CD14-positive monocyte (primary cell): ENCODE results near the gene S100A14. TPM values are rescaled to one million over a fixed set of nuclear protein-coding genes. Genes with fewer than 3 reads are reported as not detected.

Source experiments
- DNase-seq, 3 donors: peaks; one replicate each; pipeline ENCODE4 v3.0.0-alpha.2; 2011 to 2022
- H2AFZ ChIP-seq: 2 replicates; pipeline ENCODE4 v1.6.0; 2012; ENCODE audit warnings: mild to moderate bottlenecking, low read depth, low read length, inconsistent platforms; ENCODE audit not compliant: insufficient read depth, poor library complexity, severe bottlenecking
- H3K27ac ChIP-seq, 2 donors: 1 replicate in 1 of 2; 2 replicates in 1 of 2; pipeline ENCODE4 v1.5.1; 2012 to 2013; ENCODE audit warnings: low read length in 2 of 2, control low read depth in 1 of 2, inconsistent platforms in 1 of 2, low read depth in 1 of 2, mild to moderate bottlenecking in 1 of 2
- H3K27me3 ChIP-seq, 2 donors: one replicate each; pipeline versions ENCODE4 v1.6.0 to v1.6.1; 2011 to 2013; ENCODE audit warnings: low read length in 2 of 2; ENCODE audit not compliant: control insufficient read depth in 2 of 2, insufficient read depth in 2 of 2
- H3K36me3 ChIP-seq, 2 donors: replicated peaks in 1 of 2; 1 replicate in 1 of 2; 2 replicates in 1 of 2; pipeline versions ENCODE4 v1.5.1 to v1.6.1; 2012 to 2013; ENCODE audit warnings: low read length in 2 of 2, control low read depth in 1 of 2, inconsistent platforms in 1 of 2, mild to moderate bottlenecking in 1 of 2; ENCODE audit not compliant: insufficient read depth in 2 of 2, control insufficient read depth in 1 of 2
- H3K4me1 ChIP-seq, 2 donors: 1 replicate in 1 of 2; 2 replicates in 1 of 2; pipeline versions ENCODE4 v1.5.1 to v1.6.1; 2012 to 2013; ENCODE audit warnings: low read length in 2 of 2, control low read depth in 1 of 2, inconsistent platforms in 1 of 2, mild to moderate bottlenecking in 1 of 2, moderate library complexity in 1 of 2; ENCODE audit not compliant: insufficient read depth in 2 of 2, control insufficient read depth in 1 of 2
- H3K4me2 ChIP-seq: replicated peaks from 2 replicates; pipeline ENCODE3; 2012; ENCODE audit warnings: low read length, moderate library complexity, mild to moderate bottlenecking; ENCODE audit not compliant: poor library complexity, severe bottlenecking; ENCODE audit errors: extremely low read depth
- H3K4me3 ChIP-seq, 3 experiments: fragments of 200-600 bp in 1 of 3; sonication (generic) in 1 of 3; replicated peaks in 1 of 3; 1 replicate in 2 of 3; 2 replicates in 1 of 3; pipeline ENCODE4 v1.5.1; 2011 to 2013; ENCODE audit warnings: low read length in 3 of 3, mild to moderate bottlenecking in 3 of 3, control low read depth in 2 of 3, low read depth in 2 of 3, inconsistent platforms in 1 of 3, moderate library complexity in 1 of 3
- H3K79me2 ChIP-seq: 2 replicates; pipeline ENCODE4 v1.6.0; 2012; ENCODE audit warnings: mild to moderate bottlenecking, control low read depth, inconsistent platforms, low read length, moderate library complexity; ENCODE audit not compliant: insufficient read depth
- H3K9ac ChIP-seq: 2 replicates; pipeline ENCODE4 v1.6.0; 2017; ENCODE audit warnings: low read length, mild to moderate bottlenecking; ENCODE audit not compliant: insufficient read depth, poor library complexity, severe bottlenecking
- H3K9me3 ChIP-seq, 2 donors: replicated peaks in 1 of 2; 1 replicate in 1 of 2; 2 replicates in 1 of 2; pipeline versions ENCODE4 v1.5.1 to v1.6.1; 2012 to 2013; ENCODE audit warnings: low read length in 2 of 2, control low read depth in 1 of 2; ENCODE audit not compliant: control insufficient read depth in 1 of 2, insufficient read depth in 1 of 2
- H4K20me1 ChIP-seq: 2 replicates; pipeline ENCODE4 v1.6.0; 2012; ENCODE audit warnings: mild to moderate bottlenecking, low read length, control low read depth, moderate library complexity; ENCODE audit not compliant: insufficient read depth
- H3K27ac Mint-ChIP-seq, 7 donors: one replicate each; pipeline ENCODE4 v1.8.0; 2020; ENCODE audit warnings: mild to moderate bottlenecking in 7 of 7, mixed read lengths in 7 of 7, moderate library complexity in 6 of 7, inconsistent platforms in 2 of 7
- H3K27me3 Mint-ChIP-seq, 3 donors: one replicate each; pipeline ENCODE4 v1.8.0; 2021 to 2022; ENCODE audit warnings: low read depth in 3 of 3, mild to moderate bottlenecking in 3 of 3, mixed read lengths in 3 of 3, moderate library complexity in 3 of 3, inconsistent platforms in 1 of 3
- H3K36me3 Mint-ChIP-seq, 2 donors: one replicate each; pipeline ENCODE4 v1.8.0; 2020; ENCODE audit warnings: mixed read lengths in 2 of 2, inconsistent platforms in 1 of 2, mild to moderate bottlenecking in 1 of 2
- H3K4me1 Mint-ChIP-seq: one replicate; pipeline ENCODE4 v1.8.0; 2020; ENCODE audit warnings: mild to moderate bottlenecking, mixed read lengths
- H3K4me3 Mint-ChIP-seq, 2 donors: one replicate each; pipeline ENCODE4 v1.8.0; 2020; ENCODE audit warnings: mild to moderate bottlenecking in 2 of 2, mixed read lengths in 2 of 2, moderate library complexity in 1 of 2
- H3K9me3 Mint-ChIP-seq, 7 donors: one replicate each; pipeline ENCODE4 v1.8.0; 2020 to 2022; ENCODE audit warnings: mixed read lengths in 7 of 7, mild to moderate bottlenecking in 6 of 7, moderate library complexity in 6 of 7, inconsistent platforms in 2 of 7
- WGBS: methylation state at CpG from one replicate; pipeline ENCODE4 v1.1.5; 2013; ENCODE audit warnings: missing lambda C conversion rate; ENCODE audit not compliant: insufficient coverage; 5-methylcytosine and 5-hydroxymethylcytosine counted together
- intact Hi-C, 2 donors: fragments of 100-400 bp; cut with micrococcal nuclease; formaldehyde crosslinking; loops; one replicate each; pipeline versions ENCODE4 v1.15.0 to v1.15.1; 2023
- polyA plus RNA-seq, 3 donors: library from polyadenylated mRNA; depleted of rRNA in 1 of 3; unstranded in 2 of 3; stranded (reverse) in 1 of 3; fragments of 300-500 nt in 2 of 3; fragments of >200 nt in 1 of 3; fragmentation: Illumina TruSeq in 2 of 3; gene quantifications; 1 replicate in 2 of 3; 2 replicates in 1 of 3; pipeline ENCODE4 v1.2.3, GENCODE V29; 2012 to 2021
- TF ChIP-seq, protein P1 (sequence below): fragments of 200-600 bp; IDR thresholded peaks from one replicate; pipeline ENCODE4 v1.8.0; 2022; ENCODE audit warnings: antibody characterized with exemption, mild to moderate bottlenecking

Gene S100A14
- polyA plus RNA-seq, 3 donors, result 0.08 TPM; not detected in 2

DNA sequence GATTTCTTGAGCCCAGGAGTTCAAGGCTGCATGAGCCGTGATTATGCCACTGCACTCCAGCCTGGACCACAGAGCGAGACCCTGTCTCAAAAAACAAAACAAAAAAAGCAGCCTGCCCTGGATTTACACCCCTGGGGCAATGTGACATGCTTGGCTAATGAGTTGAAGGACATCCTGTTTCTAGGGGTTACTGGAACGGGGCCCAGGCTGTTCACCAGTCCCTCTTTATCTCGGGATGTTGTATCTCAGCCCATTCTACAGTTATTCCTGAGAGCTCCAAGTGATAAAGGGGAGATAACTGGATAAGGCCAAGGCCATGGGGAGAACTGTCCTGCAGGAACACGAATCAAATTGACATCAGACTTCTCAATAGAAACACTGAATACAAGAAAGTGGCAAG lies 28.8 kb downstream of the S100A14 start:
- H3K36me3 ChIP-seq, result no peaks in the 10 kb centered on the region
- no peaks in the 10 kb centered on the region for H4K20me1 ChIP-seq
- Mint-ChIP-seq H3K4me1 (peaks cover 4% of the 10 kb centered on the region), H3K9me3 (peaks cover 0 to 3% (median 0%) of the 10 kb centered on the region in 7 donors), H3K27me3 (peaks cover 4 to 11% (median 4%) of the 10 kb centered on the region in 3 donors), H3K4me3 (no peak overlapping the region), H3K27ac (no peak overlapping the region), H3K36me3 (no peaks in the 10 kb centered on the region)
- intact Hi-C loops, result no loop called here
- no CpG with 5 or more reads among the region's 5 CpGs for WGBS
- no peaks in the 10 kb centered on the region for H3K4me1 ChIP-seq
- no peak overlapping the region for H3K9ac ChIP-seq
- no peak overlapping the region for H3K27ac ChIP-seq
- H2AFZ ChIP-seq, result no peak overlapping the region
- H3K27me3 ChIP-seq, result no peaks in the 10 kb centered on the region
- TF ChIP-seq, protein P1, sequence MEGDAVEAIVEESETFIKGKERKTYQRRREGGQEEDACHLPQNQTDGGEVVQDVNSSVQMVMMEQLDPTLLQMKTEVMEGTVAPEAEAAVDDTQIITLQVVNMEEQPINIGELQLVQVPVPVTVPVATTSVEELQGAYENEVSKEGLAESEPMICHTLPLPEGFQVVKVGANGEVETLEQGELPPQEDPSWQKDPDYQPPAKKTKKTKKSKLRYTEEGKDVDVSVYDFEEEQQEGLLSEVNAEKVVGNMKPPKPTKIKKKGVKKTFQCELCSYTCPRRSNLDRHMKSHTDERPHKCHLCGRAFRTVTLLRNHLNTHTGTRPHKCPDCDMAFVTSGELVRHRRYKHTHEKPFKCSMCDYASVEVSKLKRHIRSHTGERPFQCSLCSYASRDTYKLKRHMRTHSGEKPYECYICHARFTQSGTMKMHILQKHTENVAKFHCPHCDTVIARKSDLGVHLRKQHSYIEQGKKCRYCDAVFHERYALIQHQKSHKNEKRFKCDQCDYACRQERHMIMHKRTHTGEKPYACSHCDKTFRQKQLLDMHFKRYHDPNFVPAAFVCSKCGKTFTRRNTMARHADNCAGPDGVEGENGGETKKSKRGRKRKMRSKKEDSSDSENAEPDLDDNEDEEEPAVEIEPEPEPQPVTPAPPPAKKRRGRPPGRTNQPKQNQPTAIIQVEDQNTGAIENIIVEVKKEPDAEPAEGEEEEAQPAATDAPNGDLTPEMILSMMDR, result no peak
- no peaks in the 10 kb centered on the region for H3K79me2 ChIP-seq
- DNase-seq, result no peak
- no peak overlapping the region for H3K4me2 ChIP-seq
- H3K9me3 ChIP-seq, result no peaks in the 10 kb centered on the region
- no peak overlapping the region for H3K4me3 ChIP-seq

GRCh38 chr1:153586347-153586746 lies 29.8 kb downstream of the S100A14 start:
- Histone ChIP-seq H4K20me1 (no peaks in the 10 kb centered on the region), H3K4me1 (no peaks in the 10 kb centered on the region), H3K9me3 (no peaks in the 10 kb centered on the region), H2AFZ (no peak overlapping the region), H3K27ac (no peak overlapping the region), H3K4me2 (no peak overlapping the region), H3K4me3 (no peak overlapping the region), H3K27me3 (no peaks in the 10 kb centered on the region), H3K9ac (no peak overlapping the region), H3K36me3 (no peaks in the 10 kb centered on the region), H3K79me2 (no peaks in the 10 kb centered on the region)
- WGBS, result 40% methylated on average over 1 of the region's 1 CpG
- TF ChIP-seq, protein P1, result no peak
- Mint-ChIP-seq H3K36me3 (no peaks in the 10 kb centered on the region), H3K27me3 (peaks cover 4 to 11% (median 4%) of the 10 kb centered on the region in 3 donors), H3K9me3 (peaks cover 0 to 3% (median 0%) of the 10 kb centered on the region in 7 donors), H3K27ac (peak overlapping the region in 1 of 7 donors; percentile 52), H3K4me1 (peaks cover 4% of the 10 kb centered on the region), H3K4me3 (no peak overlapping the region)
- DNase-seq, result no peak
- intact Hi-C loops, result no loop called here
